NCI-H1092 treated with DMSO at 0.1 percent for 48 hours (cell line): ENCODE results near the gene KCNH2.
A peak's percentile ranks its signal among the peaks of the same experiment; 100 is the strongest.

ENCODE experiments used
- DNase-seq: peaks from one replicate; lab custom pipeline; 2025; lab: John Stamatoyannopoulos, UW

The KCNH2 gene

GRCh38 chr7:150947761-150948651, 30.1 kb downstream of the KCNH2 start:
- no peak for DNase-seq

- DNase-seq, result no peak
These were observed 30.8 kb downstream of the KCNH2 start for GRCh38 chr7:150947241-150947745.

- DNase-seq, result no peak
These were observed 31.5 kb downstream of the KCNH2 start for GRCh38 chr7:150946421-150947240.

GRCh38 chr7:150945853-150946420, 32.2 kb downstream of the KCNH2 start:
- no peak for DNase-seq

GRCh38 chr7:150945171-150945852, 32.8 kb downstream of the KCNH2 start:
- DNase-seq, result no peak

- DNase-seq, result no peak
These were observed 33.8 kb downstream of the KCNH2 start for GRCh38 chr7:150944066-150945042.

DNA sequence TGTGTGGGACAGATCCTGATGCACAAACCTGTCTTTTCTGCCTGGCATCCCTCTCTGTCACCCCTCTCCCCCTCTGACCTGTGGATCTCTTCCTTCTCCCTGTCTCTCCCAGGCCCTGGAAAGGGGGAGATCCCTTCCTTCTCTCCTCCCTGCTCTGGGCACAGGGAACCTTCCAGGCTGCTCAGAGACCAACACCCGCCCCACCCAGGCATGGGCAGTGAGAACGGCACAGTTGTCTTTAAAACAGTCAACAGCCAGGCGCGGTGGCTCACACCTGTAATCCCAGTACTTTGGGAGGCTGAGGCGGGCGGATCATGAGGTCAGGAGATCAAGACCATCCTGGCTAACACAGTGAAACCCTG, 34.7 kb downstream of the KCNH2 start:
- DNase-seq, result no peak

- DNase-seq, result no peak
These were observed 35.3 kb downstream of the KCNH2 start for GRCh38 chr7:150942591-150943452.

DNA sequence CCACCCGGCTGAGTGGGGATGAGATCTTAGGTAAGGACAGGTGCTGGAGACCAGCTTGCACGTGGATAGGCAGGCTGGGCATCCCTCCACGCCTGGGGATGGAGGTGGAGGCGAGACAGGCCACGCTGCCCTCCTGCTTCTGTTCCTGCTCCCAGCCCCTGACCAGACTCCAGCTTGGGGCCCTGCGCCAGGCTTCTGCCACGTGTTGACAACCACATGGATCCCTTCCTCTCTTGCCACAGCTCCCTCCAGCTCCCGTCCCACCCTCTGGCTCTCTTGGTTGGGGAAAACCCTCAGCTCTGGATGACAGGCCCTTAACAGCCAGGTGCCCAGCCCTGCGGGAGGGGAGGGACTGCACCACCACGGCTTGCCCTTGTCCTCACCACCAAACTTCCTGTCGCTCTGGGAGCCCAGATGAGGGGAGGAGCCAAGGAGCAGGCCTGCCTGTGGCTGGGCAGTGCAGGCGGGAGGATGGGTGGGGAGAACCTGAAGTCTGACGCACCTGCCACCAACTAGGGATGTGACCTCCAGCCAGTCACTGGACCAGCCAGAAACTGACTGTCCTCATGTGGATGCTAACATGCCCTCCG, 36.0 kb downstream of the KCNH2 start:
- peak; percentile 59 for DNase-seq

DNA sequence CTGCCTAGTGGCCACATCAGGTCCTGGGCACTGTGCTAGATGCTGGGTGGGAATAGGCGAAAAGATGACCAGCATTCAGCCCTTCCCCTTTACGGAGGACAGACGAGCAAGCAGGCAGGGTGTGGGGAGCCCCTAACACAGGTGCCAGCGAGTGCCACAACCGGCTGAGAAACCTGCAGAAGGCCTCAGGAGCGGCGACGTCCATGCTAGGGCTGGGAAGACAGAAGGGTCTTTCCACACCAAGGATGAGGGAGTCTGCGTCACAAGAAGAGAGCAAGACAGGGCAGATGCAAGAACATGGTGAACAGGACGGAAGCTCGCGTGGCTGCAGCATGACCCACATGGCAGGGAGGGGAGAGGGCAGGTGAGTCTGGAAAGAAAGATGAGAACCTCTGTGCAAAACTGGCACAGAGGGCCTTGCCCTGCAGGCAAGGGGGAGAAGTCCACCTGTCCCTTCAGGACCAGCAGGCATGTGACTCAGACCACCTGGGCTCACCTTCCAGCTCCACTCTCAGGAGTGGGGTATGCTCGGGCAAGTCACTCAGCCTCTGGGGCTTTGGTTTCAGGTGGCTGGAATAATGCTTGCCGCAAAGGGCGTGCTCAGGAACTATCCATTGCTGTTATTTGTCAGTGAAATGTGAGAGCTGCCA, 36.6 kb downstream of the KCNH2 start:
- DNase-seq, result no peak

- DNase-seq, result peak; percentile 87
These were observed 37.6 kb downstream of the KCNH2 start for GRCh38 chr7:150940431-150941102.

DNA sequence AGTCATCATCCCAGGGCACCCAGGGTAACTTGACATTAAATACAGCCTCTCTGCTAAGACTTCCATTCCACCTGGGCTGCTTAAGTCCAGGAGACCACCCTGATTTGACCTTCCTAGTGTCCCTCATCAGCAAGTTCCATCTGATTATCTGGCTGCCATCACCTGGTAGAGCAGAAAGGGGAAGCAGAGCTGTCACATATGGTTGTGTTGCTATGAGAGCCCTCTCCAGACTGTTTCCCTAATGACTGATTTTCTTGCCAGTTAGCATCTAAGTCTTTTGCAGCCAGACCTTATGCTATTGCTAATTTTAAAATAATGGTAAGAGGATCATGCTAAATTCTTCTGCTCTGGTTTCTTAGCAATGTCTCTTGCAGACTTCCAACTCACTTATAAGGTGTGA, 38.7 kb downstream of the KCNH2 start:
- no peak for DNase-seq

GRCh38 chr7:150939052-150939451, 39.1 kb downstream of the KCNH2 start:
- DNase-seq, result no peak

- no peak for DNase-seq
These were observed 39.6 kb downstream of the KCNH2 start for GRCh38 chr7:150938566-150938965.

GRCh38 chr7:150937848-150938561, 40.1 kb downstream of the KCNH2 start:
- peak; percentile 20 for DNase-seq

DNA sequence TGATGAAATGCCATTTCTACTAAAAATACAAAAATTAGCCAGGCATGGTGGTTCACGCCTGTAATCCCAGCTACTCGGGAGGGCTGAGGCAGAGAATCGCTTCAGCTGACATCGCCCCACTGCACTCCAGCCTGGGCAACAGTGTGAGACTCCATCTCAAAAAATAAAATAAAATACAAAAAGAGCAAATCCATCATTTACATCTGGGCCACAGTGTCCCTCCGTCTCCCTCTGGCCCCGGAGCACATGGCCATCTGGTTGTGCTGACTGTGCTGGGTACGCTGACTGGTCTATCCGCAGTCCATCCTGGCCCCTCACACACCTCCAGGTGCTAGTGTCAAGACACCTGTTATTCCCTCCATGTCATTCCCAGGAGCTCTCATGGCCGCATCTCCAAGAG, 42.1 kb downstream of the KCNH2 start:
- no peak for DNase-seq

GRCh38 chr7:150935149-150935548, 43.0 kb downstream of the KCNH2 start:
- no peak for DNase-seq
